ENCODE results near the gene SEC24C.
A peak's percentile ranks its signal among the peaks of the same experiment; 100 is the strongest.
"Not testable (repeated sequence)": the region's sequence is repeated elsewhere in the genome, so short reads cannot be mapped to it uniquely, and the experiment has no call there.

Gene SEC24C

DNA sequence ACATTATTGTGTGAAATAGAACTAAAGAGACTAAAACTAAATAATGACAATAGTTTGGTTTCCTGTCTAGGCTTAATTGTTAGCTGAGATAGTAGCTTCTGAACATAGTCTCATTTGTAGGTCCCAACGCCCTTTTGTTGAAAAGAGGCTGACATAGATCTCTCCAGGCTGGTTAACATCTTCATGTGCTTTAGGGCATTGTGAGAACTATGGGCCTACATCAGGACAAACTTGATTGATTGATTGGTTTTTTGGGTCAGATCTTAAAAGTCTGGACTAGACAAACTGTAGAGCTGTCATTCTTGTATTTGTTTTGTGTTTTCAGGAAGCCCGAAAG is 38.5 kb downstream of the SEC24C start:
- ChIA-PET CTCF (interaction anchor here (0.6 kb wide), 1 partner anchor 24 kb away, joined by 3 read pairs; no protein-coding TSS in a partner anchor), POLR2A (ENCODE audit: low non-redundant PET) (no interaction called here)
- no peak overlapping the region for H3K27ac ChIP-seq
- TF ChIP-seq, protein P1, sequence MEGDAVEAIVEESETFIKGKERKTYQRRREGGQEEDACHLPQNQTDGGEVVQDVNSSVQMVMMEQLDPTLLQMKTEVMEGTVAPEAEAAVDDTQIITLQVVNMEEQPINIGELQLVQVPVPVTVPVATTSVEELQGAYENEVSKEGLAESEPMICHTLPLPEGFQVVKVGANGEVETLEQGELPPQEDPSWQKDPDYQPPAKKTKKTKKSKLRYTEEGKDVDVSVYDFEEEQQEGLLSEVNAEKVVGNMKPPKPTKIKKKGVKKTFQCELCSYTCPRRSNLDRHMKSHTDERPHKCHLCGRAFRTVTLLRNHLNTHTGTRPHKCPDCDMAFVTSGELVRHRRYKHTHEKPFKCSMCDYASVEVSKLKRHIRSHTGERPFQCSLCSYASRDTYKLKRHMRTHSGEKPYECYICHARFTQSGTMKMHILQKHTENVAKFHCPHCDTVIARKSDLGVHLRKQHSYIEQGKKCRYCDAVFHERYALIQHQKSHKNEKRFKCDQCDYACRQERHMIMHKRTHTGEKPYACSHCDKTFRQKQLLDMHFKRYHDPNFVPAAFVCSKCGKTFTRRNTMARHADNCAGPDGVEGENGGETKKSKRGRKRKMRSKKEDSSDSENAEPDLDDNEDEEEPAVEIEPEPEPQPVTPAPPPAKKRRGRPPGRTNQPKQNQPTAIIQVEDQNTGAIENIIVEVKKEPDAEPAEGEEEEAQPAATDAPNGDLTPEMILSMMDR (conservative IDR thresholded peaks at IDR 0.05; ENCODE audit: low read depth) = no peak
- no peak for DNase-seq (ENCODE audit: low spot score)

GRCh38 chr10:73785211-73785720 is 41.1 kb downstream of the SEC24C start, which contains the start of gene ZSWIM8:
Gene ZSWIM8 (plus strand): TSS chr10:73785606. CDS start chr10:73785879, 273 bp downstream.
- peak within 1 kb of the TSS; percentile 84 for H3K27ac ChIP-seq
- TF ChIP-seq, protein P1 (conservative IDR thresholded peaks at IDR 0.05; ENCODE audit: low read depth) = no peak
- DNase-seq (ENCODE audit: low spot score) = peak; percentile 98
- ChIA-PET POLR2A (ENCODE audit: low non-redundant PET) (no interaction called here), CTCF (interaction anchor here (1.0 kb wide), 1 partner anchor 18 kb away, joined by 7 read pairs; no protein-coding TSS in a partner anchor)

DNA sequence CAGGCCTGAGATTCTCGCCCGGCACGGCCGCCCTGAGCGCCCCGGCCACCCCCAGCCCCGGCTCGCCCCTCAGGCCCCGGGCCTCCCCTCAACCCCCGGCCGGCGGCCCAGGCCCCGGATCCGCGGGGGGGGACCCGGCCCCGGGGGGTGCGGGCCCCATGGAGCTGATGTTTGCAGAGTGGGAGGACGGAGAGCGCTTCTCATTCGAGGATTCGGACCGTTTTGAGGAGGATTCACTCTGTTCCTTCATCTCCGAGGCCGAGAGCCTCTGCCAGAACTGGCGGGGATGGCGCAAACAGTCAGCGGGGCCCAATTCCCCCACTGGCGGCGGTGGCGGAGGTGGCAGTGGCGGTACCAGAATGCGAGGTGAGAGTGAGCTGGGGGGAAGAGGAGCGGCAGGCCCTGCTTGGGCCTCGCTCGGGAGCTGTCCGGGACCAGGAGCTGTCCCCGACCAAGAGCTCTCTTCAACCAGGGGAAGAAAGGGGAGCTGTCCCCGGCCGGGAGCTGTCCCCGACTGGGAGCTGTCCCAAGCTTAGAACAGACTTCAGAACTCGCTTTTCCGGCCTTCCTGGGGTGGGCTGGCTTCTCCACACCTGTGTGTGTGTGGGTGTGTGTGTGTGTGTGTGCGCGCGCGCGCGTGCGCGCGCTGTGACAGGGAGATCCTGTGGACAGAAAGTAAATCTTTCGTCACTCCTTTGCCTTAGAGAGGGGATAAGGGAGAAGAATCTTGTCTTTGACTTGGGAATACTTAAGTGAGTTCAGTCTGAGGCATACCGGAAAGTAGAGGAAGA is 41.7 kb downstream of the SEC24C start:
- DNase-seq (ENCODE audit: low spot score) = no peak
- ChIA-PET POLR2A (ENCODE audit: low non-redundant PET) (interaction anchor here (0.7 to 1.1 kb wide), 3 partner anchors 24 to 55 kb away, joined by 4 to 5 read pairs (median 4); no protein-coding TSS in a partner anchor), CTCF (interaction anchor here (0.7 to 1.3 kb wide), 3 partner anchors 11 to 36 kb away, joined by 5 to 7 read pairs (median 5); no protein-coding TSS in a partner anchor)
- H3K27ac ChIP-seq = peak overlapping the region; percentile 84
- TF ChIP-seq, protein P1 (conservative IDR thresholded peaks at IDR 0.05; ENCODE audit: low read depth) = no peak

DNA sequence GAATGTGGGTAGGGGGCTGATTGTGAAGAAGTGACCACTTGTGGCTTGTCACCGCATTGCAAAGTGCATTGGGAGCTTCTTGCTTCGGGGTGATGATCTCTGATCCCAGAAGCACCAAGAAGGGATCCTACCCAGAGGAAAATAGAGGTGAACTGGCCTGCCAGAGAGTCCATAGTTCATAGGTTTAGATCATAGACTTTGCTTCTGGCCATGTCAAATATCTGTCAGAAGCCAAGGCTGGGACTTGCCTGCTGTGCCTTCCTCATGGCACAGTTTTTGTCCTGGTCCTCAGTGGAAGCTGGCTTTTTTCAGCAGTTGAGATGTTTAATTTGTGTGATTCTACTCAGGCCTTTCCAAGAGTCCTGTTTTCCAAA is 42.3 kb downstream of the SEC24C start:
- ChIA-PET POLR2A (ENCODE audit: low non-redundant PET) (interaction anchor here (0.7 to 1.1 kb wide), 3 partner anchors 24 to 56 kb away, joined by 4 to 5 read pairs (median 4); no protein-coding TSS in a partner anchor), CTCF (interaction anchor here (1.3 kb wide), 1 partner anchor 12 kb away, joined by 5 read pairs; no protein-coding TSS in a partner anchor)
- H3K27ac ChIP-seq = peak overlapping the region; percentile 84
- TF ChIP-seq, protein P1 (conservative IDR thresholded peaks at IDR 0.05; ENCODE audit: low read depth) = no peak
- no peak for DNase-seq (ENCODE audit: low spot score)

DNA sequence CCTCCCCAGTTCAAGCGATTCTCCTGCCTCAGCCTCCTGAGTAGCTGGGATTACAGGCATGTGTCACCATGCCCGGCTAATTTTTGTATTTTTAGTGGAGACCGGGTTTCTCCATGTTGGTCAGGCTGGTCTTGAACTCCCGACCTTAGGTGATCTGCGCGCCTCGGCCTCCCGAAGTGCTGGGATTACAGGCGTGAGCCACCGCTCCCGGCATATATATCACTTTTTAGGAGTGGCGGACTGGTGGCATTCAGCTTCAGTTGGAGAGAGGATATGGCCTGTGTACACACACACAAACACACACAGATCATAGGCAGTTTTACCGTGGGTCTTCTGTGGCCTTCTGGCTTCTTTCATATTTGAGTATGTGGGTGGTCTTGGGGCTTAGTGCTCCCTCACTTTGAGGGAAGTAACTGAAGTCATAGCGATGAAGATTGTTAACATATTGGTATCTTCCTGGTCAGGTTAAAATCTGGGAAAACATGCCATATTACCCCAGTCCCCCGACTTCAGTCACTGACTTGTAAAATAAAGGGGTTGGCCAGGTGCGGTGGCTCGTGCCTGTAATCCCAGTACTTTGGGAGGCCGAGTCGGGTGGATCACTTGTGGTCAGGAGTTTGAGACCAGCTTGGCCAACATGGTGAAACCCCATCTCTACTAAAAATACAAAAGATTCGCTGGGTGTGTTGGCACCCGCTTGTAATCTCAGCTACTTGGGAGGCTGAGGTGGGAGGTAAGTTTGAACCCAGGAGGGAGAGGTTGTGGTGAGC is 43.0 kb downstream of the SEC24C start:
- POLR2A ChIA-PET (ENCODE audit: low non-redundant PET) = interaction anchor here (1.1 kb wide), 1 partner anchor 23 kb away, joined by 4 read pairs; no protein-coding TSS in a partner anchor
- peak overlapping the region; percentile 84 for H3K27ac ChIP-seq
- CTCF ChIA-PET = interaction anchor here (1.3 kb wide), 1 partner anchor 12 kb away, joined by 5 read pairs; no protein-coding TSS in a partner anchor
- DNase-seq (ENCODE audit: low spot score) = not testable (repeated sequence)

DNA sequence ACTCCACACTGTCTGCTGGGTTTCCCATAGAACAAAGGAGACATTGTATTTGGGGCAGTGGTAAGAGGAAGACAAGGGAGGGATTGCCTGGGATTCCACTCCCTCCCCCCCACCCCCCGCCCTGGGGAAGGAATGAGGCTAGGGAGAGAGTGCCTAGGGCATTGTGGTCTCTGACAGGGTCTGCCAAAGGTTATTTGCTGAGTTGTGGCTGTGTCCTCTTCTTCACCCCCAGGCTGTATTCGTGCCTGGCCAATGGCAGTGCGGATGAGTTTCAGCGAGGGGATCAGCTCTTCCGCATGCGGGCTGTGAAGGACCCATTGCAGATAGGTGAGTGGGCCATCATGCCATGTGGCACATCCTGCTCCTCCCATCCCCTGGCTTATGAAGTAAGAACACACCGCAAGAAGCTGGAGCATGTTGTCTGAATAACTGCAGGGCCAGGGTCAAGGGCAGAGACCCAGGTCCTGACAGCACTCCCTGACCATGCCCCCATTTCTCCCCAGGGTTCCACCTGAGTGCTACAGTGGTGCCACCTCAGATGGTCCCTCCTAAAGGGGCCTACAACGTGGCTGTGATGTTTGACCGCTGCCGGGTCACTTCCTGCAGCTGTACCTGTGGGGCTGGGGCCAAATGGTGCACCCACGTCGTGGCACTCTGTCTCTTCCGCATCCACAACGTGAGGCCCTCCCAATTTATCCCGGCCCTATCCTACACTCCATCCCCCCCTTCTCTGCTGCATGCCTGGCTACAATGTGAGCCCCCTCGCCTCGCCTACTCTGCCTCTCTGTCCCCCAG is 44.9 kb downstream of the SEC24C start:
- ChIA-PET CTCF (no interaction called here), POLR2A (ENCODE audit: low non-redundant PET) (no interaction called here)
- TF ChIP-seq, protein P1 (conservative IDR thresholded peaks at IDR 0.05; ENCODE audit: low read depth) = no peak

More for the DNA sequence above, 44.9 kb downstream of the SEC24C start:
- no peak for DNase-seq (ENCODE audit: low spot score)
- 0 out of 2 replicates have a peak overlapping the region, but pooled peaks have one; percentile 0 for H3K27ac ChIP-seq

Data from RWPE1 (cell line).